ENCODE results near the gene TAX1BP3.

Gene TAX1BP3

DNA sequence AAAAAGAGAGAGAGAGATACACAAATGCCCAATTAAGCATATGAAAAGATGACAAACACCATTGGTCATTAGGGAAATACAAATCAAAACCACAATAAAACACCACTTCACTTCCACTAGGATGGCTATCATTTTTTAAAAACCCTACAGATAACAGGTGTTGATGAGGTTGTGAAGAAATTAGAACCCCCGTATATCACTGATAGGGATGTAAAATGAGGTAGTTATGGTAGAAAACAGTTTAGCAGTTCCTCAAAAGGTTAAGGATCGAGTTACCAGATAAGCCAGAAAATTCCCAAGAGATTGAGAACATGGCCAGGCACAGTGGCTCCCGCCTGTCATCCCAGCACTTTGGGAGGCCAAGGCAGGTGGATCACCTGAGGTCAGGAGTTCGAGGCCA is 24.8 kb upstream of the TAX1BP3 start:
- TF ChIP-seq, protein P1, sequence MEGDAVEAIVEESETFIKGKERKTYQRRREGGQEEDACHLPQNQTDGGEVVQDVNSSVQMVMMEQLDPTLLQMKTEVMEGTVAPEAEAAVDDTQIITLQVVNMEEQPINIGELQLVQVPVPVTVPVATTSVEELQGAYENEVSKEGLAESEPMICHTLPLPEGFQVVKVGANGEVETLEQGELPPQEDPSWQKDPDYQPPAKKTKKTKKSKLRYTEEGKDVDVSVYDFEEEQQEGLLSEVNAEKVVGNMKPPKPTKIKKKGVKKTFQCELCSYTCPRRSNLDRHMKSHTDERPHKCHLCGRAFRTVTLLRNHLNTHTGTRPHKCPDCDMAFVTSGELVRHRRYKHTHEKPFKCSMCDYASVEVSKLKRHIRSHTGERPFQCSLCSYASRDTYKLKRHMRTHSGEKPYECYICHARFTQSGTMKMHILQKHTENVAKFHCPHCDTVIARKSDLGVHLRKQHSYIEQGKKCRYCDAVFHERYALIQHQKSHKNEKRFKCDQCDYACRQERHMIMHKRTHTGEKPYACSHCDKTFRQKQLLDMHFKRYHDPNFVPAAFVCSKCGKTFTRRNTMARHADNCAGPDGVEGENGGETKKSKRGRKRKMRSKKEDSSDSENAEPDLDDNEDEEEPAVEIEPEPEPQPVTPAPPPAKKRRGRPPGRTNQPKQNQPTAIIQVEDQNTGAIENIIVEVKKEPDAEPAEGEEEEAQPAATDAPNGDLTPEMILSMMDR (IDR thresholded peaks at IDR 0.05): no peak
- H3K36me3 ChIP-seq (ENCODE audit: control insufficient read depth, insufficient read depth, low read length): no peaks in the 10 kb centered on the region
- H3K27ac ChIP-seq: no peak overlapping the region
- peaks cover 10% of the 10 kb centered on the region for H3K79me2 ChIP-seq
- H3K9ac ChIP-seq: no peak overlapping the region
- H3K9me3 ChIP-seq (ENCODE audit: control insufficient read depth, low read length): no peaks in the 10 kb centered on the region
- no peaks in the 10 kb centered on the region for H3K27me3 ChIP-seq (ENCODE audit: control insufficient read depth, insufficient read depth, low read length)
- no peak overlapping the region for H3K4me2 ChIP-seq (ENCODE audit: low read length)
- no peak overlapping the region for H3K4me3 ChIP-seq (ENCODE audit: low read depth, low read length)
- no peak overlapping the region for H2AFZ ChIP-seq
- H3K4me1 ChIP-seq: peaks cover 3% of the 10 kb centered on the region

- no peak overlapping the region for H3K9ac ChIP-seq
- peaks cover 3% of the 10 kb centered on the region for H3K4me1 ChIP-seq
- H3K4me3 ChIP-seq (ENCODE audit: low read depth, low read length): no peak overlapping the region
- TF ChIP-seq, protein P1 (IDR thresholded peaks at IDR 0.05): no peak
- no peak overlapping the region for H3K4me2 ChIP-seq (ENCODE audit: low read length)
- no peaks in the 10 kb centered on the region for H3K36me3 ChIP-seq (ENCODE audit: control insufficient read depth, insufficient read depth, low read length)
- no peak overlapping the region for H2AFZ ChIP-seq
- H3K9me3 ChIP-seq (ENCODE audit: control insufficient read depth, low read length): no peaks in the 10 kb centered on the region
- H3K79me2 ChIP-seq: peaks cover 10% of the 10 kb centered on the region
- H3K27me3 ChIP-seq (ENCODE audit: control insufficient read depth, insufficient read depth, low read length): no peaks in the 10 kb centered on the region
- H3K27ac ChIP-seq: no peak overlapping the region
Observed at GRCh38 chr17:3692346-3692745, 24.0 kb upstream of the TAX1BP3 start.

DNA sequence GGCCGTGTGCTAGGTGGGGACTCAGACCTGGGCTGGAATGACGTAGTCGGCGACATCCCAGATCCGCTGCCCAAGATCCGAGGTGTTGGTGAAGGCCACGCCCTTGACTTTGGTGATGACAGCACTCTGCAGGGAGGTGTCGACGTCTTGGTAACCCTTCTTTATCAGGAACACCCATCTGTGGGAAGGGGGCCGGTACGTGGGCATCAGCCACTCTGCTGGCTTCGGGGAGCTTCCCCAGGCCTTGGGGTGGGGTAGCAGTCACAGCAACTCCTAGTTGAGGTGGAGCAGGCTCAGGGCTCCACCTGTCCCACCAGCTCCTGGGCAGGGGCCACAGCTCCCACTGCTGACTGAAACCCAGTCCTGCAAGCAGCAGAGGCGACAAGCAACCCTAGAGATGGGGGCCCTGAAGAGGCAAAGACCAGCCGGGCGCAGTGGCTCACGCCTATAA is 23.3 kb upstream of the TAX1BP3 start:
- H3K27me3 ChIP-seq (ENCODE audit: control insufficient read depth, insufficient read depth, low read length): no peaks in the 10 kb centered on the region

DNA sequence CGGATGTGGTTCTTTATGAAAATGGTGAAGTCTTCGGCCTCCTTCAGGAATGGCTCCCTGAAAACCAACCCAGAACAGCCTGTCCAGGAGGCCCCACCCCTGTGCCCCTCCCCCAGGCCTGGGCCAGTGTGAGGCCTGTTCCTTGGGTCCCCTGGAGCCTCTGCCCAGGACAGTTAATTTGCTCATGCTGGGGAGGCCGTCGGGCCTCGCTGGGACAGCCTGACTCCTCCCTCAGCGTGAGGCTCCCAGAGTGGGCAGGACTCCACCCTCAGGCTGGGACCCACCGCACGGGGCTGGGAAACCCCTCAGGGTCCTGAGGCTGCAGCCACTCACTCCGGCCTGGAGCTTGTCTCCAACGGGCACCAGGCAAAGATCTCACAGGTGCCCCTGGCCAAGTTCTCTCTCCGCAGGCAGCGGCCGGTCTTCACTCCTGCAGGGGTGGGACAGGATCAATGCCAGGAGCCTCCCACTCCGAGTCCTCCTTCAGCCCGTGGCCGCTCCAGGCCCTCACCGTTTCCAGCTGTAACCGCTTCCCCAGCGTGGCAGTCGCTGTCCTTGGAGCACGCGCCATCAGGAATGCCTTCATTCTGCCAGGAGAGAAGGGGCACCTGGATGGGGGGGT is 21.8 kb upstream of the TAX1BP3 start:
- Histone ChIP-seq H3K4me2 (ENCODE audit: low read length) (no peak overlapping the region), H3K4me1 (peaks cover 3% of the 10 kb centered on the region), H3K27me3 (ENCODE audit: control insufficient read depth, insufficient read depth, low read length) (no peaks in the 10 kb centered on the region), H3K79me2 (peaks cover 10% of the 10 kb centered on the region), H3K9ac (no peak overlapping the region), H3K27ac (no peak overlapping the region), H3K9me3 (ENCODE audit: control insufficient read depth, low read length) (no peaks in the 10 kb centered on the region), H3K36me3 (ENCODE audit: control insufficient read depth, insufficient read depth, low read length) (no peaks in the 10 kb centered on the region), H2AFZ (no peak overlapping the region), H3K4me3 (ENCODE audit: low read depth, low read length) (no peak overlapping the region)
- TF ChIP-seq, protein P1 (IDR thresholded peaks at IDR 0.05): no peak

More for the DNA sequence above, 23.3 kb upstream of the TAX1BP3 start:
- no peak overlapping the region for H2AFZ ChIP-seq
- no peaks in the 10 kb centered on the region for H3K36me3 ChIP-seq (ENCODE audit: control insufficient read depth, insufficient read depth, low read length)
- H3K4me1 ChIP-seq: peaks cover 3% of the 10 kb centered on the region
- no peak overlapping the region for H3K4me2 ChIP-seq (ENCODE audit: low read length)
- TF ChIP-seq, protein P1 (IDR thresholded peaks at IDR 0.05): no peak
- no peak overlapping the region for H3K4me3 ChIP-seq (ENCODE audit: low read depth, low read length)
- H3K27ac ChIP-seq: no peak overlapping the region
- H3K9ac ChIP-seq: no peak overlapping the region
- peaks cover 10% of the 10 kb centered on the region for H3K79me2 ChIP-seq
- H3K9me3 ChIP-seq (ENCODE audit: control insufficient read depth, low read length): no peaks in the 10 kb centered on the region
